ENCODE data around the gene ERAL1.
A peak's percentile ranks its signal among the peaks of the same experiment; 100 is the strongest.
"Not testable (repeated sequence)": the region's sequence is repeated elsewhere in the genome, so short reads cannot be mapped to it uniquely, and the experiment has no call there.

ERAL1 gene

DNA sequence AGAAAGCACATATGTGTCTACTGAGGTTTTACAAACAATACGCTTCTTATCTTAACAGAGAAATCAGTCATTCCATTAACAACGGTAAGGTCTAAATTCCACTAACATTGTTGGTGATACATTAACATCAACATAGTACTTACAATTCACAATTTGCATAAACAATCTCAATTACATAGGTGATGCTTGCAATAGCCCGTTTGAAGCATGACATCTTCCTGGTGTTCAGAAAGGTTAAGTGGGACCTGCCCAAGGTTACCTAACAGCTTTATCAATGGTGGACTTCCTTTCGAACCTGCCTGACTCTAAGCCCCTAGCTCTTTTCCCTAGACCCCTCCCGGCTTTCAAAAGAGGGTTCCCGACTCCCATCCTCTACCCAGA lies 12.9 kb upstream of the ERAL1 start:
- H3K4me3 ChIP-seq (ENCODE audit: severe bottlenecking), result peak overlapping the region; percentile 69
- no peak for DNase-seq (ENCODE audit: low spot score)
- H3K27me3 ChIP-seq (ENCODE audit: insufficient read depth, poor library complexity, severe bottlenecking), result no peaks in the 10 kb centered on the region
- H3K27ac ChIP-seq (ENCODE audit: poor library complexity, severe bottlenecking), result peak overlapping the region; percentile 50
- TF ChIP-seq, protein P1, sequence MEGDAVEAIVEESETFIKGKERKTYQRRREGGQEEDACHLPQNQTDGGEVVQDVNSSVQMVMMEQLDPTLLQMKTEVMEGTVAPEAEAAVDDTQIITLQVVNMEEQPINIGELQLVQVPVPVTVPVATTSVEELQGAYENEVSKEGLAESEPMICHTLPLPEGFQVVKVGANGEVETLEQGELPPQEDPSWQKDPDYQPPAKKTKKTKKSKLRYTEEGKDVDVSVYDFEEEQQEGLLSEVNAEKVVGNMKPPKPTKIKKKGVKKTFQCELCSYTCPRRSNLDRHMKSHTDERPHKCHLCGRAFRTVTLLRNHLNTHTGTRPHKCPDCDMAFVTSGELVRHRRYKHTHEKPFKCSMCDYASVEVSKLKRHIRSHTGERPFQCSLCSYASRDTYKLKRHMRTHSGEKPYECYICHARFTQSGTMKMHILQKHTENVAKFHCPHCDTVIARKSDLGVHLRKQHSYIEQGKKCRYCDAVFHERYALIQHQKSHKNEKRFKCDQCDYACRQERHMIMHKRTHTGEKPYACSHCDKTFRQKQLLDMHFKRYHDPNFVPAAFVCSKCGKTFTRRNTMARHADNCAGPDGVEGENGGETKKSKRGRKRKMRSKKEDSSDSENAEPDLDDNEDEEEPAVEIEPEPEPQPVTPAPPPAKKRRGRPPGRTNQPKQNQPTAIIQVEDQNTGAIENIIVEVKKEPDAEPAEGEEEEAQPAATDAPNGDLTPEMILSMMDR (IDR thresholded peaks at IDR 0.05; ENCODE audit: poor library complexity, severe bottlenecking), result no peak
- peak; percentile 15; the same call in 2 of the 3 replicates for ATAC-seq (ENCODE audit: low read depth)
- peaks cover 14% of the 10 kb centered on the region for H3K36me3 ChIP-seq (ENCODE audit: low read depth)
- no peaks in the 10 kb centered on the region for H3K4me1 ChIP-seq (ENCODE audit: insufficient read depth, poor library complexity, severe bottlenecking)
- H3K9me3 ChIP-seq (ENCODE audit: severe bottlenecking), result no peaks in the 10 kb centered on the region

DNA sequence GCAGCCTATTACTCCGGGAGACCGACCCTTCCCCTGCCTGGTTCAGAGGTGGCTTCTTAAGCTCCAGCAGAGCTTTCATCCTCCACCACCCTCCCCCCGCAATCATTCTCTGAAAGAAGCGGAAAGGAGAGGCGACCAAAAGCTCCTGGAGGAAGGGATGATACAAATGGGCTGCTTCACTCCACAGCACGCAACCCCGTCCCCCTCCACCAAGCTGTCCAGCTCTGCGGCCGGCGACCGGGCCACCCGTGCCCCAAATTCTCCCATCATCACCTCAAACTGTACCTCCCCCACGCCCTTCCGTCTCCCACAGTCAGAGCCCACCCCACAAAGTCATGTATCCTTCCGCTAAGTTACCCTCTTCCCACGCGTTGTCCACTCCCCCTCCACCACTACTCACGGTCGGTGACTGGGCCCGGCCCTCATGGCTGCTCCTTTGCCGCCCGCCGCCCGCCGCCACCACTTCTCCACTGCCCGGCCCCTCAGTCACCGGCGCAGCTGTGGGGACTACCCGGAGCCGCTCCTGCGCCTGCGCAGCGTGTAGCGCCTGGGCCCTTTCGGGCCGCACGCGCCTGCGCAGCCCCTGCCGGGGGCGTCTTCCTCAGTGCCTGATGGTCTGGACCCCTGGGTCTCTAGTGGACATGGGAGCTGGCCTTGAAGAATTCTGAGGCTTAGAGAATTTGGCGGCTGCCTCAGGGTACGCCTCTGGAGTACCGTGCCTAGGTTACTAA lies 12.4 kb upstream of the ERAL1 start, which contains the start of gene FAM222B:
Gene FAM222B (minus strand): TSS at position 509 of the 731 bp plus-strand sequence. CDS start 76,123 bp downstream, outside the sequence.
- no peaks in the 10 kb centered on the region for H3K27me3 ChIP-seq (ENCODE audit: insufficient read depth, poor library complexity, severe bottlenecking)
- peak within 1 kb of the TSS; percentile 50 for H3K27ac ChIP-seq (ENCODE audit: poor library complexity, severe bottlenecking)
- peak; percentile 96 for ATAC-seq (ENCODE audit: low read depth)

DNA sequence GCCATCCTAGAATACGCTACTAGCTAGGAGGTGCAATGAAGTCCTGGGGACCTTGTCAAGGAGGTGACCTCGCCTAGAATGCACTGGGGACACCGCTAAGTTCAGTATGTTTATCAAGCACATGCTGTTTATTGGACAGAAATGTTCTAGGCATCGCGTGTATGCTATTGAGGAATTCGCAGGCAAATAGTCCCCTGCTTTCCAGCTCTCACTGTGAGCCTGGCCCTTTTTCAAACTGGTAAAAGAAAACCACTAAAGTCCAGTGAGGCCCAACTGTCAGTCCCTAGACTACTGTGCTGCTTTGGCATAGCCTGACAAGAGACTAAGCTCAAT lies 11.0 kb upstream of the ERAL1 start:
- H3K27ac ChIP-seq (ENCODE audit: poor library complexity, severe bottlenecking), result no peak overlapping the region
- no peaks in the 10 kb centered on the region for H3K9me3 ChIP-seq (ENCODE audit: severe bottlenecking)
- ATAC-seq (ENCODE audit: low read depth), result no peak
- no peaks in the 10 kb centered on the region for H3K27me3 ChIP-seq (ENCODE audit: insufficient read depth, poor library complexity, severe bottlenecking)
- DNase-seq (ENCODE audit: low spot score), result no peak
- no peaks in the 10 kb centered on the region for H3K4me1 ChIP-seq (ENCODE audit: insufficient read depth, poor library complexity, severe bottlenecking)
- TF ChIP-seq, protein P1 (IDR thresholded peaks at IDR 0.05; ENCODE audit: poor library complexity, severe bottlenecking), result no peak
- no peak overlapping the region for H3K4me3 ChIP-seq (ENCODE audit: severe bottlenecking)
- peaks cover 9% of the 10 kb centered on the region for H3K36me3 ChIP-seq (ENCODE audit: low read depth)

More for the DNA sequence above, 12.4 kb upstream of the ERAL1 start, which contains the start of gene FAM222B:
- H3K9me3 ChIP-seq (ENCODE audit: severe bottlenecking), result no peaks in the 10 kb centered on the region
- H3K4me1 ChIP-seq (ENCODE audit: insufficient read depth, poor library complexity, severe bottlenecking), result no peaks in the 10 kb centered on the region
- H3K36me3 ChIP-seq (ENCODE audit: low read depth), result peaks cover 14% of the 10 kb centered on the region
- H3K4me3 ChIP-seq (ENCODE audit: severe bottlenecking), result peak within 1 kb of the TSS; percentile 69
- TF ChIP-seq, protein P1 (IDR thresholded peaks at IDR 0.05; ENCODE audit: poor library complexity, severe bottlenecking), result no peak
- peak; percentile 81 for DNase-seq (ENCODE audit: low spot score)

DNA sequence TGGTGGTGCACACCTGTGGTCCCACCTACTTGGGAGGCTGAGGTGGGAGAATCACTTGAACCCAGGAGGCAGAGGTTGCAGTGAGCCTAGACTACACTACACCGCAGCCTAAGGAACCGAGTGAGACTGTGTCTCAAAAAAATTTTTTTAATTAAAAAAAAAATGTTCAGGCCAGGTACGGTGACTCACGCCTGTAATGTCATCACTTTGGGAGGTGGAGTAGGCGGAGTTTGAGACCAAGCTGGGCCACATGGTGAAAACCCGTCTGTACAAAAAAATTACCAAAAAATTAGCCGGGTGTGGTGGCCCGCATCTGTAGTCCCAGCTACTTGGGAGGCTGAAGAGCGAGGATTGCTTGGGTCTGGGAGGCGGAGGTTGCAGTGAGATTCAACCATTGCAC lies 8.6 kb upstream of the ERAL1 start:
- H3K9me3 ChIP-seq (ENCODE audit: severe bottlenecking), result no peaks in the 10 kb centered on the region
- no peak overlapping the region for H3K27ac ChIP-seq (ENCODE audit: poor library complexity, severe bottlenecking)
- no peak overlapping the region for H3K4me3 ChIP-seq (ENCODE audit: severe bottlenecking)
- H3K27me3 ChIP-seq (ENCODE audit: insufficient read depth, poor library complexity, severe bottlenecking), result no peaks in the 10 kb centered on the region
- TF ChIP-seq, protein P1 (IDR thresholded peaks at IDR 0.05; ENCODE audit: poor library complexity, severe bottlenecking), result no peak
- DNase-seq (ENCODE audit: low spot score) (no peak), ATAC-seq (ENCODE audit: low read depth) (0 out of 3 replicates have a peak, but pooled peaks have one; percentile 26)
- no peaks in the 10 kb centered on the region for H3K36me3 ChIP-seq (ENCODE audit: low read depth)
- no peaks in the 10 kb centered on the region for H3K4me1 ChIP-seq (ENCODE audit: insufficient read depth, poor library complexity, severe bottlenecking)

DNA sequence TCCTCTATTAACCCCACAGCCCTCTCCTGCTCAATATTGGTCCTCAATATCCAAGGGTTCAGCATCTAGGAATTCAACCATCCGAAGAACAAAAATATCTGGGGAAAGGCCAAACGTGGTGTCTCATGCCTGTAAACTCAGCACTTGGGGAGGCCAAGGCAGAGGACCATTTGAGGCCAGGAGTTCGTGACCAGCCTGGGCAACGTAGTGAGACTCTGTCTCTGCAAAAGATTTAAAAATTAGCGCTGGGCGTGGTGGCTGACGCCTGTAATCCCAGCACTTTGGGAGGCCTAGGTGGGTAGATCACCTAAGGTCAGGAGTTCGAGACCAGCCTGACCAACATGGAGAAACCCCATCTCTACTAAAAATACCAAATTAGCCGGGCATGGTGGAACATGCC lies 8.1 kb upstream of the ERAL1 start:
- H3K4me1 ChIP-seq (ENCODE audit: insufficient read depth, poor library complexity, severe bottlenecking); H3K9me3 ChIP-seq (ENCODE audit: severe bottlenecking); ATAC-seq (ENCODE audit: low read depth); DNase-seq (ENCODE audit: low spot score); H3K27me3 ChIP-seq (ENCODE audit: insufficient read depth, poor library complexity, severe bottlenecking); H3K27ac ChIP-seq (ENCODE audit: poor library complexity, severe bottlenecking); H3K4me3 ChIP-seq (ENCODE audit: severe bottlenecking); H3K36me3 ChIP-seq (ENCODE audit: low read depth): not testable (repeated sequence)
